ENCODE measurements around the gene SLC35G3.

Gene SLC35G3

GRCh38 chr17:35149941-35150340, 44.3 kb downstream of the SLC35G3 start:
- no peaks in the 10 kb centered on the region for H3K9me3 Mint-ChIP-seq
- CTCF ChIA-PET = no interaction called here
- H3K4me3 Mint-ChIP-seq = no peak overlapping the region
- peaks cover 60% of the 10 kb centered on the region for H3K27me3 Mint-ChIP-seq
- no peaks in the 10 kb centered on the region for H3K4me1 Mint-ChIP-seq
- DNase-seq = no peak
- no peak overlapping the region for H3K27ac Mint-ChIP-seq
- H3K36me3 Mint-ChIP-seq = no peaks in the 10 kb centered on the region

- no peaks in the 10 kb centered on the region for H3K9me3 Mint-ChIP-seq
- H3K4me3 Mint-ChIP-seq = no peak overlapping the region
- peaks cover 4% of the 10 kb centered on the region for H3K4me1 Mint-ChIP-seq
- peaks cover 48% of the 10 kb centered on the region for H3K27me3 Mint-ChIP-seq
- no peaks in the 10 kb centered on the region for H3K36me3 Mint-ChIP-seq
- no peak for DNase-seq
- H3K27ac Mint-ChIP-seq = no peak overlapping the region
- CTCF ChIA-PET = interaction anchor here (1.2 kb wide), 1 partner anchor 11 kb away, joined by 3 read pairs; no protein-coding TSS in a partner anchor
These were observed 46.0 kb downstream of the SLC35G3 start for GRCh38 chr17:35148144-35148543.

GRCh38 chr17:35147375-35147905, 46.8 kb downstream of the SLC35G3 start, which contains the start of gene UNC45B:
UNC45B (plus strand) TSS chr17:35147817; CDS start chr17:35148264, 447 bp downstream.
- Mint-ChIP-seq H3K27ac (no peak within 1 kb of the TSS), H3K4me1 (peaks cover 6% of the 10 kb centered on the region), H3K9me3 (no peaks in the 10 kb centered on the region), H3K36me3 (no peaks in the 10 kb centered on the region), H3K4me3 (no peak within 1 kb of the TSS), H3K27me3 (peaks cover 43% of the 10 kb centered on the region)
- CTCF ChIA-PET = no interaction called here
- DNase-seq = no peak

GRCh38 chr17:35146214-35146833, 47.9 kb downstream of the SLC35G3 start:
- DNase-seq = no peak
- no peaks in the 10 kb centered on the region for H3K36me3 Mint-ChIP-seq
- peaks cover 12% of the 10 kb centered on the region for H3K4me1 Mint-ChIP-seq
- H3K9me3 Mint-ChIP-seq = no peaks in the 10 kb centered on the region
- H3K27me3 Mint-ChIP-seq = peaks cover 39% of the 10 kb centered on the region
- no peak overlapping the region for H3K4me3 Mint-ChIP-seq
- CTCF ChIA-PET = no interaction called here
- no peak overlapping the region for H3K27ac Mint-ChIP-seq

- CTCF ChIA-PET = interaction anchor here (1.0 to 1.2 kb wide), 2 partner anchors 10 to 24 kb away, joined by 3 read pairs; no protein-coding TSS in a partner anchor
- H3K9me3 Mint-ChIP-seq = no peaks in the 10 kb centered on the region
- DNase-seq = no peak
- H3K27me3 Mint-ChIP-seq = peaks cover 29% of the 10 kb centered on the region
- H3K4me3 Mint-ChIP-seq = no peak overlapping the region
- no peak overlapping the region for H3K27ac Mint-ChIP-seq
- H3K36me3 Mint-ChIP-seq = no peaks in the 10 kb centered on the region
- peaks cover 21% of the 10 kb centered on the region for H3K4me1 Mint-ChIP-seq
These were observed 49.4 kb downstream of the SLC35G3 start for GRCh38 chr17:35144840-35145239.

Measured in activated naive CD4-positive, alpha-beta T cell treated with anti-CD3 and anti-CD28 coated beads, Interleukin-2, amount 10 ng/mL, durations not matched to agents 7 days and 5 days (primary cell).